Astrocyte (in vitro differentiated cells and primary cell): ENCODE measurements around the gene ATF6B. TPM values are rescaled to one million over a fixed set of nuclear protein-coding genes. Genes with fewer than 3 reads are reported as not detected.

Experiments
- DNase-seq: peaks from one replicate; pipeline ENCODE4 v3.0.0-alpha.2; 2010; ENCODE audit warnings: low read depth
- FAIRE-seq: peaks from 2 replicates; lab custom pipeline; 2011; peaks lifted over from hg19 to GRCh38; lab: Jason Lieb, UNC
- H2AFZ ChIP-seq: 2 replicates; pipeline ENCODE4 v1.6.0; 2012; ENCODE audit warnings: low read depth, low read length, inconsistent platforms
- H3K27ac ChIP-seq: 2 replicates; pipeline ENCODE4 v1.5.1; 2011; ENCODE audit warnings: low read depth, low read length, inconsistent platforms
- H3K27me3 ChIP-seq: 2 replicates; pipeline ENCODE4 v1.6.0; 2011; ENCODE audit warnings: low read length, inconsistent platforms; ENCODE audit not compliant: insufficient read depth
- H3K36me3 ChIP-seq: 2 replicates; pipeline ENCODE4 v1.5.1; 2011; ENCODE audit warnings: low read length, inconsistent platforms; ENCODE audit not compliant: insufficient read depth
- H3K4me1 ChIP-seq: 2 replicates; pipeline ENCODE4 v1.5.1; 2011; ENCODE audit warnings: low read length, inconsistent platforms; ENCODE audit not compliant: insufficient read depth
- H3K4me2 ChIP-seq: 2 replicates; pipeline ENCODE4 v1.6.0; 2012; ENCODE audit warnings: low read length, inconsistent platforms
- H3K4me3 ChIP-seq: 2 replicates; pipeline ENCODE4 v1.5.1; 2011; ENCODE audit warnings: low read depth, mild to moderate bottlenecking, low read length, inconsistent platforms; ENCODE audit not compliant: insufficient read depth
- H3K79me2 ChIP-seq: 2 replicates; pipeline ENCODE4 v1.6.0; 2012; ENCODE audit warnings: mild to moderate bottlenecking, low read length, inconsistent platforms; ENCODE audit not compliant: insufficient read depth
- H3K9ac ChIP-seq: 2 replicates; pipeline ENCODE4 v1.6.0; 2012; ENCODE audit warnings: mild to moderate bottlenecking, low read length, inconsistent platforms
- H3K9me3 ChIP-seq: 2 replicates; pipeline ENCODE4 v1.5.1; 2012; ENCODE audit warnings: low read depth, mild to moderate bottlenecking, low read length, inconsistent platforms; ENCODE audit not compliant: insufficient read depth
- H4K20me1 ChIP-seq: 2 replicates; pipeline ENCODE4 v1.6.0; 2012; ENCODE audit warnings: low read length, inconsistent platforms; ENCODE audit not compliant: insufficient read depth
- H3K27ac Mint-ChIP-seq: one replicate; pipeline ENCODE4 v1.8.0; 2021; ENCODE audit warnings: mild to moderate bottlenecking, mixed read lengths; ENCODE audit not compliant: unreplicated experiment
- H3K27me3 Mint-ChIP-seq: one replicate; pipeline ENCODE4 v1.8.0; 2021; ENCODE audit warnings: low read depth, mixed read lengths; ENCODE audit not compliant: unreplicated experiment
- H3K36me3 Mint-ChIP-seq: one replicate; pipeline ENCODE4 v1.8.0; 2021; ENCODE audit warnings: low read depth, mixed read lengths; ENCODE audit not compliant: unreplicated experiment
- H3K4me1 Mint-ChIP-seq: one replicate; pipeline ENCODE4 v1.8.0; 2021; ENCODE audit warnings: low read depth, mixed read lengths; ENCODE audit not compliant: unreplicated experiment
- H3K4me3 Mint-ChIP-seq: one replicate; pipeline ENCODE4 v1.8.0; 2021; ENCODE audit warnings: mild to moderate bottlenecking, moderate library complexity, mixed read lengths; ENCODE audit not compliant: unreplicated experiment
- H3K9me3 Mint-ChIP-seq: one replicate; pipeline ENCODE4 v1.8.0; 2021; ENCODE audit warnings: mild to moderate bottlenecking, mixed read lengths; ENCODE audit not compliant: unreplicated experiment
- CTCF ChIP-seq: IDR thresholded peaks from 2 replicates; pipeline ENCODE4 v1.5.1; 2011; ENCODE audit warnings: low read depth, mild to moderate bottlenecking, inconsistent platforms, low read length, moderate library complexity; ENCODE audit not compliant: insufficient read depth
- EZH2 ChIP-seq: IDR thresholded peaks from 2 replicates; pipeline ENCODE4 v1.6.1; 2012; ENCODE audit warnings: mild to moderate bottlenecking, low read length, inconsistent platforms; ENCODE audit not compliant: insufficient read depth
- total RNA-seq: library from RNA; stranded (reverse); gene quantifications from 2 replicates; pipeline ENCODE4 v1.2.1, GENCODE V29; 2021

ATF6B gene
- total RNA-seq, 1 donor from 2014 or later = 68.7 TPM

GRCh38 chr6:32083812-32084768, 44.0 kb downstream of the ATF6B start:
- Histone ChIP-seq H3K27me3 (peaks cover 57% of the 10 kb centered on the region), H3K9ac (no peak overlapping the region), H2AFZ (no peak overlapping the region), H3K36me3 (no peaks in the 10 kb centered on the region), H3K9me3 (no peaks in the 10 kb centered on the region), H3K4me1 (peaks cover 42% of the 10 kb centered on the region), H4K20me1 (peaks cover 40% of the 10 kb centered on the region), H3K4me3 (no peak overlapping the region), H3K79me2 (no peaks in the 10 kb centered on the region), H3K4me2 (no peak overlapping the region), H3K27ac (no peak overlapping the region)
- peaks cover 5% of the 10 kb centered on the region for H3K9me3 Mint-ChIP-seq
- H3K4me1 Mint-ChIP-seq = peaks cover 23% of the 10 kb centered on the region
- peaks cover 78% of the 10 kb centered on the region for H3K27me3 Mint-ChIP-seq
- H3K36me3 Mint-ChIP-seq = no peaks in the 10 kb centered on the region
- TF ChIP-seq CTCF = no peak
- no peak for TF ChIP-seq EZH2
- FAIRE-seq = no peak
- no peak overlapping the region for H3K4me3 Mint-ChIP-seq
- DNase-seq = no peak
- H3K27ac Mint-ChIP-seq = peak overlapping the region; percentile 12

- H3K4me1 Mint-ChIP-seq = peaks cover 23% of the 10 kb centered on the region
- Histone ChIP-seq H4K20me1 (peaks cover 37% of the 10 kb centered on the region), H3K4me3 (no peak overlapping the region), H3K9me3 (no peaks in the 10 kb centered on the region), H3K4me2 (peak overlapping the region; percentile 28), H3K36me3 (no peaks in the 10 kb centered on the region), H3K79me2 (no peaks in the 10 kb centered on the region), H3K4me1 (peaks cover 42% of the 10 kb centered on the region), H3K9ac (no peak overlapping the region), H3K27me3 (peaks cover 50% of the 10 kb centered on the region), H3K27ac (no peak overlapping the region), H2AFZ (no peak overlapping the region)
- DNase-seq (peak; percentile 75), FAIRE-seq (peak; percentile 71)
- H3K27me3 Mint-ChIP-seq = peaks cover 70% of the 10 kb centered on the region
- no peaks in the 10 kb centered on the region for H3K36me3 Mint-ChIP-seq
- peak overlapping the region; percentile 48 for H3K27ac Mint-ChIP-seq
- no peak overlapping the region for H3K4me3 Mint-ChIP-seq
- TF ChIP-seq EZH2 (no peak), CTCF (no peak)
- H3K9me3 Mint-ChIP-seq = peaks cover 5% of the 10 kb centered on the region
These were observed 45.1 kb downstream of the ATF6B start for GRCh38 chr6:32082935-32083334.

DNA sequence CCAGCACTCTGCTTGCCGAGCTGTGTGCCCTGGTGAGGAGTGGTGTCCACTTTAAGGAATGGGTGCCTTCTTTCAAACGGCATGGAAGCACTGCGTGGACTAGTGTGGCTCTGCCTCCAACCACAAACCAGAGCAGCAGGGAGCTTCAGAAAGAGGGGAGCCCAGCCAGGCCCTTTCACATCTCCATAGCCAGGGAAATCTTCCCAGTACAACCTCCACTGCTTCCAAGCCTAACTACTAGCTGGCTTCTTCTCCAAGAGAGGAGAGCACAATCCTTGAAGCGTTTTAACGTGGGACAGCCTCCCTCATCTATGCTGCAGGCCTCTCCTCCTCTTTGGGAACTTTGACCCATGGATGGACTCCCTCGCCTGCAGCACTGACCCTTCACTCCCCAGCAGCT, 45.6 kb downstream of the ATF6B start:
- Mint-ChIP-seq H3K9me3 (peaks cover 5% of the 10 kb centered on the region), H3K27me3 (peaks cover 69% of the 10 kb centered on the region), H3K4me3 (no peak overlapping the region), H3K4me1 (peaks cover 23% of the 10 kb centered on the region), H3K36me3 (no peaks in the 10 kb centered on the region), H3K27ac (no peak overlapping the region)
- Histone ChIP-seq H3K4me1 (peaks cover 42% of the 10 kb centered on the region), H2AFZ (no peak overlapping the region), H4K20me1 (peaks cover 37% of the 10 kb centered on the region), H3K9me3 (no peaks in the 10 kb centered on the region), H3K36me3 (no peaks in the 10 kb centered on the region), H3K27ac (no peak overlapping the region), H3K4me2 (peak overlapping the region; percentile 28), H3K27me3 (peaks cover 50% of the 10 kb centered on the region), H3K79me2 (no peaks in the 10 kb centered on the region), H3K9ac (no peak overlapping the region), H3K4me3 (no peak overlapping the region)
- TF ChIP-seq EZH2 (no peak), CTCF (no peak)
- DNase-seq (no peak), FAIRE-seq (no peak)
